ENCODE data around the gene OXSR1. TPM values are rescaled to one million over a fixed set of nuclear protein-coding genes. Genes with fewer than 3 reads are reported as not detected.
A peak's percentile ranks its signal among the peaks of the same experiment; 100 is the strongest.

OXSR1 gene
- total and polyA plus RNA-seq, 4 donors: 4.3 to 24.7 (median 12.2) TPM

GRCh38 chr3:38139191-38139590 lies 26.1 kb upstream of the OXSR1 start:
- 4% methylated on average over 8 of the region's 8 CpGs for WGBS
- TF ChIP-seq ATF3 (IDR thresholded peaks at IDR 0.05): no peak
- no peak for TF ChIP-seq ZBTB33 (IDR thresholded peaks at IDR 0.05)
- no peak for TF ChIP-seq JUND (IDR thresholded peaks at IDR 0.05)
- no peak for TF ChIP-seq RXRA (IDR thresholded peaks at IDR 0.05)
- TF ChIP-seq HNF4G (IDR thresholded peaks at IDR 0.05): no peak
- TF ChIP-seq RAD21 (IDR thresholded peaks at IDR 0.05): no peak
- TF ChIP-seq MAX (IDR thresholded peaks at IDR 0.05): no peak
- no peak for TF ChIP-seq FOXA2 (IDR thresholded peaks at IDR 0.05)
- no peak for TF ChIP-seq EGR1 (IDR thresholded peaks at IDR 0.05; ENCODE audit: low read depth in 2 of 2)
- TF ChIP-seq GABPA (IDR thresholded peaks at IDR 0.05 in 1 of 2, conservative IDR thresholded peaks at IDR 0.05 in 1 of 2): no peak
- no peak for TF ChIP-seq NR2F2 (IDR thresholded peaks at IDR 0.05)
- no peak for TF ChIP-seq FOXA1 (IDR thresholded peaks at IDR 0.05)
- no peak for TF ChIP-seq SP1 (IDR thresholded peaks at IDR 0.05)
- TF ChIP-seq YY1 (IDR thresholded peaks at IDR 0.05): no peak
- no peak for TF ChIP-seq TAF1 (conservative IDR thresholded peaks at IDR 0.05)
- no peak for TF ChIP-seq REST (IDR thresholded peaks at IDR 0.05)
- no peak for TF ChIP-seq CTCF (IDR thresholded peaks at IDR 0.05; ENCODE audit: low read depth, low read length, missing input control)
- no peak for TF ChIP-seq HNF4A (conservative IDR thresholded peaks at IDR 0.05)
- Histone ChIP-seq H3K27ac (ENCODE audit: low read depth in 1 of 2, low read length in 2 of 2) (peak overlapping the region; percentile 88 to 96), H3K4me3 (ENCODE audit: low read depth in 1 of 3, low read length in 3 of 3) (peak overlapping the region; percentile 78 to 96 (median 83)), H3K36me3 (ENCODE audit: control insufficient read depth in 4 of 4, insufficient read depth in 3 of 4, low read depth in 1 of 4, low read length in 3 of 4) (peaks cover 2 to 19% (median 17%) of the 10 kb centered on the region in 4 donors), H3K9ac (ENCODE audit: low read depth in 1 of 2, low read length in 2 of 2) (peak overlapping the region; percentile 82 to 92), H3K9me3 (ENCODE audit: control insufficient read depth in 4 of 4, low read length in 3 of 4) (no peaks in the 10 kb centered on the region), H3K27me3 (ENCODE audit: control insufficient read depth in 4 of 4, insufficient read depth in 4 of 4, low read length in 3 of 4) (no peaks in the 10 kb centered on the region), H3K4me1 (ENCODE audit: control insufficient read depth in 4 of 4, insufficient read depth in 4 of 4, low read length in 3 of 4) (peaks cover 4 to 43% (median 33%) of the 10 kb centered on the region in 4 donors)
- DNase-seq (ENCODE audit: low spot score): no peak

All from liver (tissue), 9 donors.